ENCODE results near the gene SERPINB1.
"Not testable (repeated sequence)": the region's sequence is repeated elsewhere in the genome, so short reads cannot be mapped to it uniquely, and the experiment has no call there.

Gene SERPINB1

GRCh38 chr6:2865694-2866151, 24.1 kb upstream of the SERPINB1 start:
- no peak for DNase-seq (ENCODE audit: low spot score)

GRCh38 chr6:2865270-2865669, 23.6 kb upstream of the SERPINB1 start:
- no peak for DNase-seq (ENCODE audit: low spot score)

GRCh38 chr6:2863901-2864300, 22.2 kb upstream of the SERPINB1 start:
- DNase-seq (ENCODE audit: low spot score) = no peak

GRCh38 chr6:2862712-2863181, 21.1 kb upstream of the SERPINB1 start:
- no peak for DNase-seq (ENCODE audit: low spot score)

GRCh38 chr6:2861822-2862164, 20.1 kb upstream of the SERPINB1 start:
- DNase-seq (ENCODE audit: low spot score) = no peak

GRCh38 chr6:2861060-2861821, 19.6 kb upstream of the SERPINB1 start:
- no peak for DNase-seq (ENCODE audit: low spot score)

GRCh38 chr6:2860706-2861059, 19.0 kb upstream of the SERPINB1 start:
- not testable (repeated sequence) for DNase-seq (ENCODE audit: low spot score)

- DNase-seq (ENCODE audit: low spot score) = not testable (repeated sequence)
Observed at GRCh38 chr6:2859798-2860705, 18.4 kb upstream of the SERPINB1 start.

- no peak for DNase-seq (ENCODE audit: low spot score)
Observed at GRCh38 chr6:2859185-2859700, 17.6 kb upstream of the SERPINB1 start.

GRCh38 chr6:2857580-2858337, 16.1 kb upstream of the SERPINB1 start:
- DNase-seq (ENCODE audit: low spot score) = no peak

- DNase-seq (ENCODE audit: low spot score) = no peak
Observed at GRCh38 chr6:2857185-2857579, 15.5 kb upstream of the SERPINB1 start.

- no peak for DNase-seq (ENCODE audit: low spot score)
Observed at GRCh38 chr6:2855061-2855519, 13.4 kb upstream of the SERPINB1 start.

GRCh38 chr6:2854396-2854982, 12.8 kb upstream of the SERPINB1 start:
- no peak for DNase-seq (ENCODE audit: low spot score)

- DNase-seq (ENCODE audit: low spot score) = no peak
Observed at GRCh38 chr6:2853769-2854395, 12.2 kb upstream of the SERPINB1 start.

- not testable (repeated sequence) for DNase-seq (ENCODE audit: low spot score)
Observed at GRCh38 chr6:2853378-2853768, 11.7 kb upstream of the SERPINB1 start.

- DNase-seq (ENCODE audit: low spot score) = no peak
Observed at GRCh38 chr6:2852921-2853322, 11.3 kb upstream of the SERPINB1 start.

- no peak for DNase-seq (ENCODE audit: low spot score)
Observed at GRCh38 chr6:2852514-2852855, 10.8 kb upstream of the SERPINB1 start.

- no peak for DNase-seq (ENCODE audit: low spot score)
Observed at GRCh38 chr6:2851727-2852513, 10.3 kb upstream of the SERPINB1 start.

GRCh38 chr6:2850538-2851113, 9.0 kb upstream of the SERPINB1 start:
- DNase-seq (ENCODE audit: low spot score) = no peak

GRCh38 chr6:2848851-2849250, 7.2 kb upstream of the SERPINB1 start:
- no peak for DNase-seq (ENCODE audit: low spot score)
